ENCODE data around the gene SSBP2.

Gene SSBP2

DNA sequence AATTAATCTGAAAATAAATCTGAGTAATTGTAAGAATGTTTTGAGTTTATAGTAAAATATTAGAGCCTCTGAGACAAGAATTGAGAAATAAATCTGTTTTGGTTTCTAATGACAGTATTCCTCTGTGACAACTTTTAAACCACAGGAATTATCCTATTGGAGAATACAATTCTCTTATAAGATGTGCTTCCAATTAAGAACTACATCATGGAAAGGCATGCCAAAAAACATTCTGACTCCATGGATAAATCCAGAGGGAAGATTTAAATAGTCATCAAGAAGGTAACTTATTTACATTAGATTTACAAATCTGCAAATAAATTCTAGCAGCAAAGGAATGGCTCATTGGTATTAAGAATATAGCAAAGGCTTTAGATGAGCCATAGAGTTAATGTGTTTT lies 178.7 kb downstream of the SSBP2 start:
- TF ChIP-seq, protein P1, sequence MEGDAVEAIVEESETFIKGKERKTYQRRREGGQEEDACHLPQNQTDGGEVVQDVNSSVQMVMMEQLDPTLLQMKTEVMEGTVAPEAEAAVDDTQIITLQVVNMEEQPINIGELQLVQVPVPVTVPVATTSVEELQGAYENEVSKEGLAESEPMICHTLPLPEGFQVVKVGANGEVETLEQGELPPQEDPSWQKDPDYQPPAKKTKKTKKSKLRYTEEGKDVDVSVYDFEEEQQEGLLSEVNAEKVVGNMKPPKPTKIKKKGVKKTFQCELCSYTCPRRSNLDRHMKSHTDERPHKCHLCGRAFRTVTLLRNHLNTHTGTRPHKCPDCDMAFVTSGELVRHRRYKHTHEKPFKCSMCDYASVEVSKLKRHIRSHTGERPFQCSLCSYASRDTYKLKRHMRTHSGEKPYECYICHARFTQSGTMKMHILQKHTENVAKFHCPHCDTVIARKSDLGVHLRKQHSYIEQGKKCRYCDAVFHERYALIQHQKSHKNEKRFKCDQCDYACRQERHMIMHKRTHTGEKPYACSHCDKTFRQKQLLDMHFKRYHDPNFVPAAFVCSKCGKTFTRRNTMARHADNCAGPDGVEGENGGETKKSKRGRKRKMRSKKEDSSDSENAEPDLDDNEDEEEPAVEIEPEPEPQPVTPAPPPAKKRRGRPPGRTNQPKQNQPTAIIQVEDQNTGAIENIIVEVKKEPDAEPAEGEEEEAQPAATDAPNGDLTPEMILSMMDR (IDR thresholded peaks at IDR 0.05; ENCODE audit: low read depth, low read length): no peak
- H3K9me3 ChIP-seq: no peaks in the 10 kb centered on the region
- H3K27me3 ChIP-seq: no peaks in the 10 kb centered on the region
- no peaks in the 10 kb centered on the region for H3K36me3 ChIP-seq
- no peak for DNase-seq
- H3K4me1 ChIP-seq: peaks cover 17% of the 10 kb centered on the region
- H3K4me3 ChIP-seq (ENCODE audit: low read depth, low read length): no peak overlapping the region

DNA sequence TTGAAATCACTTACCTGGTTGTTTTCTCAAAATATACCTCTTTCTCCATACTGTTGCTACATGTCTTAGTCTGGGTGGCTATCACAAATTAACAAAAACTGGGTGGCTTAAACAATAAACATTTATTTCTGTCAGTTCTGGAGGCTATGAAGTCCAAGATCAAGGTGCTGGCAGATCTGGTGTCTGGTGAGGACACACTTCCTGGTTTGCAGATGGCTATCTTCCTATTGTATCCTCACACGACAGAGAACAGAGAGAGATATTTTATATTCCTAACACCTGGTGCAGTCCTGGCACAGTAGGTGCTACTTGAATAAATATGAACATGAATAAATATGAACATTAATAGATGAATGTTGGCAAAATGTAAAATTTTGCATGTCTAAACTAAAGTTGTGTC lies 192.7 kb downstream of the SSBP2 start:
- no peaks in the 10 kb centered on the region for H3K27me3 ChIP-seq
- H3K36me3 ChIP-seq: no peaks in the 10 kb centered on the region
- TF ChIP-seq, protein P1 (IDR thresholded peaks at IDR 0.05; ENCODE audit: low read depth, low read length): no peak
- DNase-seq: no peak
- H3K4me1 ChIP-seq: peaks cover 7% of the 10 kb centered on the region; the same call in 1 of the 2 replicates
- no peak overlapping the region for H3K4me3 ChIP-seq (ENCODE audit: low read depth, low read length)
- H3K9me3 ChIP-seq: no peaks in the 10 kb centered on the region

DNA sequence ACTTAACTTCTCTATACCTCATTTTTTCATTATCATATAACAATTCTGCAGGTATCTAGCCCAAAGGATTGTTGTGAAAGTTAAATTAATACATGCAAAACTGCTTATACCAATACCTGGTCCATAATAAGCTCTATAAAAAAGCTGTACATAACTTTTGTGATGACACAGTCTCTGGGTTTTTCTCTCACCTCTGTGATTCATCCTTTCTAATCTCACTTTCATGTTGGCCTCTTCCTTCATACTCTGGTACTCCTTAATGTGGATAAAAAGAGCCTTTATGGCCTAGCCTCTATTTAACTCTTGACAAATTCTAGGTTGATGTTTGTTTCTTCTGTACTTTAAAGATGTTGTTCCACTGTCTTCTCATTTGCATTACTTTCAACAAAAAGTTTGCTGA lies 194.1 kb downstream of the SSBP2 start:
- H3K9me3 ChIP-seq: no peaks in the 10 kb centered on the region

DNA sequence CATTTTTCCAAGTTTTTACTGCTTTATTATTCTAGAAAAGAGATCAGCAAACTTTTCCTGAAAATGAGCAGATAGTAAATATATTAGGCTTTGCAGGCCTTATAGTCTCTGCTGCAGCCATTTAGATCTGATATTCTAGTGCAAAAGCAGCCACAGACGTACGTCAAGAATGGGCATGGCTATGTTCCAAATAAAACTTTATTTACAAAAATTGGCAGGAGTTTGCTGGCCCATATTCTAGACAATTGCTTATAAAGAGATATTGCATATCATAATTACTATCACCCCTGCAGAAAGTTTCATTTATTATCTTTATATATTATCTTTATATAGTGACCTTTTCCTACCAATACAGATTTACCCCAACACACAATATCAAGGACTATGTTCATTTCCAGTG lies 195.0 kb downstream of the SSBP2 start:
- Histone ChIP-seq H3K4me1 (peaks cover 11% of the 10 kb centered on the region; the same call in 1 of the 2 replicates), H3K4me3 (ENCODE audit: low read depth, low read length) (no peak overlapping the region), H3K27me3 (no peaks in the 10 kb centered on the region), H3K36me3 (no peaks in the 10 kb centered on the region), H3K9me3 (no peaks in the 10 kb centered on the region)
- TF ChIP-seq, protein P1 (IDR thresholded peaks at IDR 0.05; ENCODE audit: low read depth, low read length): no peak
- DNase-seq: no peak

More for the DNA sequence above, 194.1 kb downstream of the SSBP2 start:
- no peak for DNase-seq
- TF ChIP-seq, protein P1 (IDR thresholded peaks at IDR 0.05; ENCODE audit: low read depth, low read length): no peak
- no peaks in the 10 kb centered on the region for H3K27me3 ChIP-seq
- peaks cover 11% of the 10 kb centered on the region; the same call in 1 of the 2 replicates for H3K4me1 ChIP-seq
- no peak overlapping the region for H3K4me3 ChIP-seq (ENCODE audit: low read depth, low read length)
- H3K36me3 ChIP-seq: no peaks in the 10 kb centered on the region

DNA sequence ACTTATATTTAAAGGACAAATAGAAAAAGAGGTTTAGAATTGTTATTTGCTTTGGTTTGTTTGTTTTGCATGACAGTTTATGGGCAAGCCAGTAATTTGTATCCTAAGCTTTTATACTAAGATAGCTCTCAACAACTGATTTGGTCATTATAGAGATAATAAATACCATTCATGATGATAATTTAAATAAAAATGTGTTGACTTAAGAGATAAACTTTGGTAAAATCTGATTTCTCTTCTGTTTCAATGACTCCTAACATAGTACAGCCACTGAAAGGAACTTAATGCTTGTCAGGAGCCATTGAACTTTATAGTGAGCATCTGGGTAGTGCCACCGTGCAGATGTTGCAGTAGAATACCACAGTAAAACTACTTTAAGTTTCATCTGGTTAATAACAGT lies 196.2 kb downstream of the SSBP2 start:
- no peak overlapping the region for H3K4me3 ChIP-seq (ENCODE audit: low read depth, low read length)
- no peak for DNase-seq
- no peaks in the 10 kb centered on the region for H3K27me3 ChIP-seq

DNA sequence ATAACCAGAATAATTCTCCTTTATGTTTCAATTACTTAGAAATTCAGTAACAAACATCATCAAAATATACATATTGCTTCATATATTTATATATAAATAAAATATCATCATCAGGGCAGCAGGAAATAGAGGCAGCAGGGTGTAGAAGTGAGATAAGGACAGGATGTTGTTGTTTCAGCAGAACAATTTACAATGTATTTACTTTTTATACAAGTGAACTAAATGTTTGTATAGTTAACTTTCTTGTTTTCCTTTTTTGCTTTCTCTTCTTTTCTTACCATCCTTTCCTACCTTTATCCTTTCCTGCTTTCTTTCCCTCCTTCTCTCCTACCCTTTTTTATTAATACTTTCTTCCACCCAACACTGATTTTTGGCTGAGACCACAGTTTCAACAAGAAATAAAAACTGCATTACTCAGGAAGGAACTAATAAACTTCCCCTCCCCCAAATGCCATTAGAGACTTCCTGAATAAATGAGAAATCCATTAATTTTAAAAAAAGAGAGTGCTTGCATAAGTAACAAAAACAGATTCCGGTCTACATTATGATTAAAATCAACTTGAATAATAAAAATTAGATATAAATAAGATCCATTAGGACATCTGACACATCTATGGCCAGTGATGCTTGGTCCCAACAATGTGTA lies 197.2 kb downstream of the SSBP2 start:
- Histone ChIP-seq H3K27me3 (no peaks in the 10 kb centered on the region), H3K9me3 (no peaks in the 10 kb centered on the region), H3K36me3 (no peaks in the 10 kb centered on the region), H3K4me3 (ENCODE audit: low read depth, low read length) (no peak overlapping the region), H3K4me1 (peaks cover 11% of the 10 kb centered on the region; the same call in 1 of the 2 replicates)
- DNase-seq: no peak
- TF ChIP-seq, protein P1 (IDR thresholded peaks at IDR 0.05; ENCODE audit: low read depth, low read length): no peak

More for the DNA sequence above, 196.2 kb downstream of the SSBP2 start:
- TF ChIP-seq, protein P1 (IDR thresholded peaks at IDR 0.05; ENCODE audit: low read depth, low read length): no peak
- no peaks in the 10 kb centered on the region for H3K36me3 ChIP-seq
- H3K9me3 ChIP-seq: no peaks in the 10 kb centered on the region
- H3K4me1 ChIP-seq: peaks cover 11% of the 10 kb centered on the region; the same call in 1 of the 2 replicates

All from BE2C (cell line).